ENCODE results near the gene GRXCR2. TPM values are rescaled to one million over a fixed set of nuclear protein-coding genes. Genes with fewer than 3 reads are reported as not detected.

Gene GRXCR2
- total and polyA plus RNA-seq, 2 of the 13 experiments (the other 11 are each of a cell fraction or from before 2014, with no cell fraction given): not detected

GRCh38 chr5:145834554-145834916 is 38.3 kb downstream of the GRXCR2 start (continued):
- TF ChIP-seq, protein P1, sequence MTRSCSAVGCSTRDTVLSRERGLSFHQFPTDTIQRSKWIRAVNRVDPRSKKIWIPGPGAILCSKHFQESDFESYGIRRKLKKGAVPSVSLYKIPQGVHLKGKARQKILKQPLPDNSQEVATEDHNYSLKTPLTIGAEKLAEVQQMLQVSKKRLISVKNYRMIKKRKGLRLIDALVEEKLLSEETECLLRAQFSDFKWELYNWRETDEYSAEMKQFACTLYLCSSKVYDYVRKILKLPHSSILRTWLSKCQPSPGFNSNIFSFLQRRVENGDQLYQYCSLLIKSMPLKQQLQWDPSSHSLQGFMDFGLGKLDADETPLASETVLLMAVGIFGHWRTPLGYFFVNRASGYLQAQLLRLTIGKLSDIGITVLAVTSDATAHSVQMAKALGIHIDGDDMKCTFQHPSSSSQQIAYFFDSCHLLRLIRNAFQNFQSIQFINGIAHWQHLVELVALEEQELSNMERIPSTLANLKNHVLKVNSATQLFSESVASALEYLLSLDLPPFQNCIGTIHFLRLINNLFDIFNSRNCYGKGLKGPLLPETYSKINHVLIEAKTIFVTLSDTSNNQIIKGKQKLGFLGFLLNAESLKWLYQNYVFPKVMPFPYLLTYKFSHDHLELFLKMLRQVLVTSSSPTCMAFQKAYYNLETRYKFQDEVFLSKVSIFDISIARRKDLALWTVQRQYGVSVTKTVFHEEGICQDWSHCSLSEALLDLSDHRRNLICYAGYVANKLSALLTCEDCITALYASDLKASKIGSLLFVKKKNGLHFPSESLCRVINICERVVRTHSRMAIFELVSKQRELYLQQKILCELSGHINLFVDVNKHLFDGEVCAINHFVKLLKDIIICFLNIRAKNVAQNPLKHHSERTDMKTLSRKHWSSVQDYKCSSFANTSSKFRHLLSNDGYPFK (CRISPR knock-in tag; IDR thresholded peaks at IDR 0.05; ENCODE audit: borderline replicate concordance): no peak
- TF ChIP-seq ZBTB42 (CRISPR knock-in tag; IDR thresholded peaks at IDR 0.05): no peak
- no peak for TF ChIP-seq TBX3 (IDR thresholded peaks at IDR 0.05; ENCODE audit: borderline replicate concordance)
- TF ChIP-seq ZMYM2 (CRISPR knock-in tag; IDR thresholded peaks at IDR 0.05): peak; percentile 37; the same call in 1 of the 2 replicates
- TF ChIP-seq ADNP (CRISPR knock-in tag; IDR thresholded peaks at IDR 0.05): peak; percentile 74
- peak; percentile 93; the same call in 1 of the 2 replicates for TF ChIP-seq CHD4 (IDR thresholded peaks at IDR 0.05; ENCODE audit: borderline replicate concordance, low read length)
- TF ChIP-seq TCF12 (IDR thresholded peaks at IDR 0.05): no peak
- no peak for TF ChIP-seq TCF12 (CRISPR knock-in tag; IDR thresholded peaks at IDR 0.05)
- TF ChIP-seq, protein P2, sequence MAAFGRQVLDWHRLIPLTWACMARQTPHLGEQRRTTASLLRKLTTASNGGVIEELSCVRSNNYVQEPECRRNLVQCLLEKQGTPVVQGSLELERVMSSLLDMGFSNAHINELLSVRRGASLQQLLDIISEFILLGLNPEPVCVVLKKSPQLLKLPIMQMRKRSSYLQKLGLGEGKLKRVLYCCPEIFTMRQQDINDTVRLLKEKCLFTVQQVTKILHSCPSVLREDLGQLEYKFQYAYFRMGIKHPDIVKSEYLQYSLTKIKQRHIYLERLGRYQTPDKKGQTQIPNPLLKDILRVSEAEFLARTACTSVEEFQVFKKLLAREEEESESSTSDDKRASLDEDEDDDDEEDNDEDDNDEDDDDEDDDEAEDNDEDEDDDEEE (CRISPR knock-in tag; IDR thresholded peaks at IDR 0.05): no peak
- TF ChIP-seq ZBTB8A (CRISPR knock-in tag; IDR thresholded peaks at IDR 0.05; ENCODE audit: borderline replicate concordance, low read depth): no peak
- TF ChIP-seq LBX2 (CRISPR knock-in tag; IDR thresholded peaks at IDR 0.05; ENCODE audit: borderline replicate concordance): no peak
